Hypothalamus (tissue), 51 donors: ENCODE measurements around the gene VARS2.
"Not testable (repeated sequence)": the region's sequence is repeated elsewhere in the genome, so short reads cannot be mapped to it uniquely, and the experiment has no call there.

Experiments
- DNase-seq, 51 donors: peaks; one replicate each; lab custom pipeline; 2025; lab: John Stamatoyannopoulos, UW

The VARS2 gene

DNA sequence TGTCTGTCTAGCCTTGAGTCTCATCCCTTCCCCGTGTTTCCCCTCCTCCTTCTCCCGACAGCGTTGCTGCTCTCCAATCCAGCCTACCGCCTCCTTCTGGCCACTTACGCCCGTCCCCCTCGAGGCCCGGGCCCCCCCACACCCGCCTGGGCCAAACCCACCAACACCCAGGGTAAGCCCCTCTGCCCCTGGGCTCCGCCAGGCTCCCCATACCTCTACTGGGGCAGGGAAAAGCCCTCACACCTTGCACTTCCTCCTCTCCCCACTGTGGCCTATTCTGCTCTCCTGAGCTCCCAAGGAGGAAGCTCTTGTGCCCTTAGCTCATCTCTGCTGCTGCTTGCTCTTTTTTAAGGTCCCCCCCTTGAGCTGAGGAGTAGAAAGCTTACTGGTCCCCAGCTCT, 18.7 kb upstream of the VARS2 start:
- no peak for DNase-seq

DNA sequence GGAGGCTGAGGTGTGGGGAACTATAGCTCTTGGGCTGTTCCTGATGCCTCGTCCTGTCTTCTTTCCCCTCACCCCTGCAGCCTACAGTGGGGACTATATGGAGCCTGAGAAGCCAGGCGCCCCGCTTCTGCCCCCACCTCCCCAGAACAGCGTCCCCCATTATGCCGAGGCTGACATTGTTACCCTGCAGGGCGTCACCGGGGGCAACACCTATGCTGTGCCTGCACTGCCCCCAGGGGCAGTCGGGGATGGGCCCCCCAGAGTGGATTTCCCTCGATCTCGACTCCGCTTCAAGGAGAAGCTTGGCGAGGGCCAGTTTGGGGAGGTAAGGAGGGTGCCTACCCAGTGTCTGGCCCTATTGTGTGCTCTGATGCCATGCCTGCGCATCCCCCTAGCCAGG, 17.5 kb upstream of the VARS2 start:
- DNase-seq, result no peak

DNA sequence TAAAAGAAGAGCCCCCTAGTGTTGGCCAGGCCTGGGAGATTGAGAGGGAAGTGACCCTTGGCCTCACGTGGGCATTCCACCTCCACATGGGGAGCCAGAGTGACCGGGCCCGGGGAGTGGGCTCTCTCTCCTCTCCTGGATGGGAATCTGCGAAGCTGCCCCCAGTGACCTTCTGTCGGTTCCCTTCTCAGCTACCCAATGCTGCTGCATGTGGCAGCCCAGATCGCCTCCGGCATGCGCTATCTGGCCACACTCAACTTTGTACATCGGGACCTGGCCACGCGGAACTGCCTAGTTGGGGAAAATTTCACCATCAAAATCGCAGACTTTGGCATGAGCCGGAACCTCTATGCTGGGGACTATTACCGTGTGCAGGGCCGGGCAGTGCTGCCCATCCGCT, 16.2 kb upstream of the VARS2 start:
- no peak for DNase-seq

DNA sequence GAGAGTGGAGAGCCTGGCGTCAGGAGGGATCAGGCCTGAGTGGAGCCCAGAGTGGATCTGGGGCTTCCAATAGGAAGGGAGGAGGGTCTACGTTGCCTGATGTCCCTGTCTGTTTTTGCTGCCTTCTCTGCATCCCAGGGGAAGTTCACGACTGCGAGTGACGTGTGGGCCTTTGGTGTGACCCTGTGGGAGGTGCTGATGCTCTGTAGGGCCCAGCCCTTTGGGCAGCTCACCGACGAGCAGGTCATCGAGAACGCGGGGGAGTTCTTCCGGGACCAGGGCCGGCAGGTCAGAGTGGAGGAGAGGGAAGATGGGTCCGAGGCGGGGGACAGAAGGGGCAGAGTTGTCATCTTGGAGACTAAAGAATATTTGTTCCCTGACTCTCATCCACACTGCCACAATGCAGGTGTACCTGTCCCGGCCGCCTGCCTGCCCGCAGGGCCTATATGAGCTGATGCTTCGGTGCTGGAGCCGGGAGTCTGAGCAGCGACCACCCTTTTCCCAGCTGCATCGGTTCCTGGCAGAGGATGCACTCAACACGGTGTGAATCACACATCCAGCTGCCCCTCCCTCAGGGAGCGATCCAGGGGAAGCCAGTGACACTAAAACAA, 15.2 kb upstream of the VARS2 start:
- no peak for DNase-seq

DNA sequence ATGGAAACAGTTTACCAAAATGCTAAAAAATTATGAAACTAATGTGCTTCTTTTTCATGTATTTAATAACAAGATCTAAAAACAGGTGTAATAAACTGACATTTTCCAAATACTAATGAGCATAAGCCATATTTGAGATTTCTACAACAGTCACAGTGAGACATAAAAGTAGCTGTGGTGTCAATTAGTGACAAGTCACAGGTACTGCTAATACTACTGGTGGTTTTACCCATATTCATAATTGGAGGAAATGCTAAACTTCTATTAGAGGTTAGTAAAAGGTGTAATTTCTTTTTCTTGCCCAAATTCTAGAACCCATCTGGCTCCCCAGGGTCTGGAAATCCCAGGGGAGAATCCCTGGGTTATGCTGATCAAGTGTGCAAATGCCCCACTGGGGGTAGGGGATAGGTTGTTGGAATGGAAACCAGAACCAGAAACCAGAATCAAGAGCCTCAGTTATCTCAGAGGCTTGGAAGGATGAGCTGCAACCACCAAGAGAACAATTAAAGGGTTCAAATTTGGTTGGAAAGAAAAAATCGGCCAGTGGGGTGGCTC, 13.1 kb upstream of the VARS2 start:
- DNase-seq, result no peak

DNA sequence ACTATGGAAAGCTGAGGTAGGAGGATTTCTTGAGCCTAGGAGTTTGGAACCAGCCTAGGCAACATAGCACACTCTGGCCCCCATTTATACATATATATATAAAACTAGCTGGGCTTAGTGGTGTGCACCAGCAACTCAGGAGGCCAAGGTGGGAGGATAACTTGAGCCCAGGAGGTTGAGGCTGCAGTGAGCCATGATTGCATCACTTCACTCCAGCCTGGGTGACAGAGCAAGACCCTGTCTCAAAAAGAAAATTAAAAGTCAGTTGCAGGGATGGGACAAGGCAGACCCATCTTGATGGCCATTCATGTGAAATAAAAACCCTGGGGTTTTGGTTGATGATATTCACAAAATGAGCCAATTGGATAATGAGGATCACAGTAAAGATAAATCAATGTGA, 12.6 kb upstream of the VARS2 start:
- DNase-seq, result no peak

DNA sequence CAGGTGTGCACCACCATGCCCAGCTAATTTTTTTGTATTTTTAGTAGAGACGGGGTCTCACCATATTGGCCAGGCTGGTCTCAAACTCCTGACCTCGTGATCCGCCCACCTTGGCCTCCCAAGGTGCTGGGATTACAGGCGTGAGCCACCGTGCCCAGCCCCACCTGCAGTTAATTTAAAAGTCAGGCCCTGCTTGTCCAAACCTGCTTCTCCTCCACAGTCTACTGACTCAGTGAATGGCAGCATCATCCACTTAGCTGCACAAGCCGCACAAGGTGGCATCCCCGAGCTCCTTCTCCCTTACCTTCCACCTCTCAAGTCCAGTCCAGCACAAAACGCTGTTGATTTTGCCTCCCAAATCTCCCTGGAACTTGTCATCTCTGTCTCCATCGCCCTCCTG, 11.8 kb upstream of the VARS2 start:
- not testable (repeated sequence) for DNase-seq

DNA sequence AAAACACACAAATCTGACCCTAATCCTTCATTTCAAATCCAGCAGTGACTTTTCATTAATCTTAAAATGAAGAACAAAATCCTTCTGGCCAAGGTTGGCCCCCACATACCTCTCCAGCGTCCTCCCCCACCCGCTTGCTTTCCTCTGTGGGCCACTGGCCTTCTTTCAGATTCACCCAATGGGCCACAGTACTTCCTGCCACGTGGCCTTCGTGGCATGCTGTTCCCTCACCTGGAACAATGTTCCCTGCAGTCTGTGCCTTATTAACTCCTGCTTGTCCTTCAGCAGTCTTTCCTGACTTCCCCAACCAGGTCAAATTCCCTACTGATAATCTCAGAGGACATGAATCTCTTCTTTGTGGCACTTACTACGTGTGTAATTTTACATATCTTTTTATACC, 11.3 kb upstream of the VARS2 start:
- DNase-seq, result no peak

DNA sequence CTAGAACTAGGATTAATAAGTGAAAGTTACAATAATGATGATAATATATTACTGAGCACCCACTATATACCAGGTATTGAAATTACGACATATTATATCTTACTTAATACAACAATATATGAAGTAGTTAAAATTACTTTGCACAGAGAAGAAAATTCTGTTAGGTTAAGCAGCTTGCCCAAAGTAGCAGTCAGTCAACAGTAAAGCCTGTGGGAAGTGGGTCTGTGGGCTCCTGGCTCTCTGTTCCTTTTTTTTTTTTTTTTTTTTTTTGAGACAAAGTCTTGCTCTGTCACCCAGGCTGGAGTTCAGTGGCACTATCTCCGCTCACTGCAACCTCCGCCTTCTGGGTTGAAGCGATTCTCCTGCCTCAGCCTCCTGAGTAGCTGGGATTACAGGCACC, 10.8 kb upstream of the VARS2 start:
- DNase-seq, result no peak

DNA sequence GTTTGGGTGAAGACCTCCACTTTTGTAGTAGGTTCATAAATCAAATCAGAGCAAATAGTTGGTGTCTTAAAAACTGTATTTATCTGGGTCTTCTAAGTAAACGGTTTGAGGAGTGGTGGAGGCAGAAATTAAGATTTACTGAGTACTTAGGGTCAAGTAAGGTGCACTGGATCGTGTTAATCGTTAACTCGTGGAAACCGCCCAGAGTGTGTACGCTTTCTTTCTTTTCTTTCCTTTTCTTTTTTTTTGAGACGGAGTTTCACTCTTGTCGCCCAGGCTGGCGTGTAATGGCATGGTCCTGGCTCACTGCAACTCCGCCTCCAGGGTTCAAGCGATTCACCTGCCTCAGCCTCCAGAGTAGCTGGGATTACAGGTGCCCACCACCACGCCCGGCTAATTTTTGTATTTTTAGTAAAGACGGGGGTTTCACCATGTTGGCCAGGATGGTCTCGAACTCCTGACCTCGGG, 6.7 kb upstream of the VARS2 start:
- not testable (repeated sequence) for DNase-seq

DNA sequence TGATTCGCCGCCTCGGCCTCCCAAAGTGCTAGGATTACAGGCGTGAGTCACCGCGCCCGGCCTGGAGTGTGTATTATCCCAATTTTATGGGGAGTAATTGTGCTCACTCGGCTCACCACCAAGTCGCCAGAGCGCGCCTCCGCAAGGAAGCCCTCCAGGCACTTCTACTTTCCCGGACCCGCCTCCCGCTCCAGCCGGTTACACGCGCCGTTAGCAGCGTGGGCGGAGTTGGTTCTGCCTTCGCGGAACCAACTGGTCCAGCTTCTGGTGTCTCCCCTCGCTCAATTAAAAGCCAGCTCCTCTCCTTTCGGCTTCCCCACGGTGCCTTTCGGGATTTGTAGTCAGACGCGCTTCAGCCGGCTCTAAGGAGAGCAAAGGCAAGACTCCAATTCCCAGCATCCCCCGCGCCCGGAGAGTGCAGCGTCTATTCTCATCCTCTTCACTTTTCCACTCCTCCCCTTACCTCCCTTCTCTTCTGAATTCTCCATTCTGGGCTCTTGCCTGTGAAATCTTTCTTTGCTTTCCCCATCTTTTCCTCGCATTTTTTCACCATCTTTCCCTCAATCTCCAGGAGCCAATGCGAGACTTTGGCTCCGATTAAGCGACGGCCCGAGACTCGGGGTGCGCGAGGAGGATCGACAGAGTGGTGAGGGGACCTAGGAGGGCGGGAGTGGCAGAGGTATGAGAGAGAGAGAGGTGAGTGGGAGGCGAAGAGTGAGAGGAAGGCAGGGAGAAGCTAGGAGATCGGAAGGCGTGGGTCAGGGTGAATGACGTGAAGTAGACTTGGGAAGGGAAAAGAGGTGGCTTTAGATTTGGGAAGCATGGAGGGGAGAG, 6.1 kb upstream of the VARS2 start, which contains the start of gene GTF2H4:
Gene GTF2H4 (plus strand): TSS at position 450 of the 834 bp plus-strand sequence.
- DNase-seq, result peak; percentile 50 to 98 (median 95)

DNA sequence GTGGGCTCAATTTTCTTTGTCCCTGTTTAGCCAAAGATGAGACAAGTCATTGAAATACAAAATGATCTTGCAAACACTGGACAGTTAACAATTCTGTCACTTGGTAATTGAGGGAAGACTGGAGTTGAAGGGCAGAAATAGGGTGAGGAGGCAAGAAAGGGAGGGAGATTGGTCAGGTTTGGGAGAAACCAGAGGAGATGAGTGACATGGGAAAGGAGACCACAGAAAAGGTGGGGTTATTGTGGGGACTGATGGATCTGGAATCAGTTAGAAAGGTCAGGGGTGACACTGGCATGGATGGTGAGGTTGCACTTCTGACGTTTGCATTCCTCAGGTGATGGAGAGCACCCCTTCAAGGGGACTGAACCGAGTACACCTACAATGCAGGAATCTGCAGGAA, 5.3 kb upstream of the VARS2 start:
- no peak for DNase-seq

DNA sequence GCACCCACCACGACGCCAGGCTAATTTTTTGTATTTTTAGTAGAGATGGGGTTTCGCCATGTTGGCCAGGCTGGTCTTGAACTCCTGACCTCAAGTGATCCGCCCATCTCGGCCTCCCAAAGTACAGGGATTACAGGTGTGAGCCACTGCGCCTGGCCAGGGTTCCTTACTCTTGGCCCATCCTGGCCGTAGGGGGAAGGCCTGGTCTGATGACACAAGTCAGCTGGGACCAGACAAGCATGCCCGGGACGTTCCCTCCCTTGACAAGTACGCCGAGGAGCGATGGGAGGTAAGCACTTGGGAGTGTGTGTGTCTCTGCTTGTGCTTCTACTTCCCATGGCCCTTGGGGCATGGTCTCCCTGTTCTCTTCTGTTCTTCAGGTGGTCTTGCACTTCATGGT, 3.6 kb upstream of the VARS2 start:
- DNase-seq, result not testable (repeated sequence)

DNA sequence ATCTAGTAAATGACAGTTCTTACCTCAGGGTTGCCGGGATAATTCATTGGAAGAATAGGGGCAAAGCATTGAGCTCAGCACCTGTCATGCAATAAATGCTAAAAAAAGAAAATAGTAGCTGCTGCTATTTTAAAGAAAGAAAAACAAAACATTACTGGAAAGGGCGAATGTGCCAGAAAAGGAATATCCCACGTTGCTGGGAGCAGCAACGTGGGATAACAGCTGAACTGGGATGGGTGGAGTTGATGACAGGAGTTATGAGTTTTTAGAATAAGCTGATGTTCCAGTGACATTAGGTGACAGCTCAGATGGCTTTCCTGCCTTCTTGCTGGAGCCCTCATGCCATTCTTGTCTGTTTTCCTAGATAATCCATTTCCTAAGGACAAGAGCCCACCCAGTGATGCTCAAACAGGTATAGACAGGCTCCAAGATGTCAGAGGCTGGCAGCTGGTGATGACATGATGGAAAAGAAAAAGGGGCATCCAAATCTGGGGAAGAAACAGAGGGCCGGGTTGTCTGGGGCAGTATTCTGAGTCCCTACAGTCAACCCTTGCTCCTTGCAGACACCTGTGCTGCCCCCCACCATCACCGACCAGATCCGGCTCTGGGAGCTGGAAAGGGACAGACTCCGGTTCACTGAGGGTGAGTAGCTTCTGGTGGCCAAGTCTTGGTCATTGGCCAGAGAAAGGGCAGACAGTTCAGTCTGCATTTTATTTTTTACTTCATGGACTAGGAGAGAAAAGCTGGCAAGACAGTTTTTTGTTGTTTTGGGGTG, 1.1 kb upstream of the VARS2 start:
- peak in 1 of 51 donors; percentile 2 for DNase-seq

DNA sequence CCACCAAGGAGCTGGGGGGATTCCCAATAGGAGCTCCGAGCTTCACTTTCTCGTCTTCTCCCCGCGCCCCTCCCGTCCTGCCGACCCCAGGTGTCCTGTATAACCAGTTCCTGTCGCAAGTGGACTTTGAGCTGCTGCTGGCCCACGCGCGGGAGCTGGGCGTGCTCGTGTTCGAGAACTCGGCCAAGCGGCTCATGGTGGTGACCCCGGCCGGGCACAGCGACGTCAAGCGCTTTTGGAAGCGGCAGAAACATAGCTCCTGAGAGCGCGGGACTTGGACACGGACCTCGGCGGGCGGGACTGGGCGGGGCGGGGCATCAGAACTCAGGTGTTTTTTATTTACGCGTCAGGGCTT, 340 bp upstream of the VARS2 start:
- DNase-seq, result peak in 7 of 51 donors; percentile 46 to 82 (median 69)

DNA sequence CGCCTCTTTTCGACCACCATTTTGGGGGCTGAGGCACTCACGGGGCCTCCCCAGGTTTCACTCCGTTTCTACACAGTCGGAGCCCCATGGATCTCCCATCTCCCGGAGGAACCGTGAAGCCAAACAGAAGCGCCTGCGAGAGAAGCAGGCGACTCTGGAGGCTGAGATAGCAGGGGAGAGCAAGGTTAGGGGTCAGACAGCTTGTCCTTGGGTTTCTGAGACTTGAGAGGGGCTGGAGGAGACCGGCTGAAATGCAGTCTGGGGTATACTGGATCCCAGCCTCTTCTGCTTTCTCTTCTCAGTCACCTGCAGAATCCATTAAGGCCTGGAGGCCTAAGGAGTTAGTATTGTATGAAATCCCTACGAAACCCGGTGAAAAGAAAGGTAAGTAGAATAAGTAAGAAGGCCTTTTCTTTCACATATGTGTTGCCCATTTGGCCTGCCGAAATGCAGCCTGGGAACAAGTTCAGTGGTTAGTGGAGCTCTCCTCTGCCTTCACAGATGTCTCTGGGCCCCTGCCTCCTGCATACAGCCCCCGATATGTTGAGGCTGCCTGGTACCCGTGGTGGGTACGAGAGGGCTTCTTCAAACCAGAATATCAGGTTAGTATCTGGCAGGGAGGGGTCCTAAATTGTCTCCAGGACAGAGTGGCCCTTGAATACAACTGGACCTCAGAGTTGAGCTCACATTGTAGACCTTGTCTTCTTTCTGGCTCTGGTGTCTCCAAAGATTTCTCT, 984 bp downstream of the VARS2 start:
- peak in 13 of 51 donors; percentile 10 to 70 (median 33) for DNase-seq

DNA sequence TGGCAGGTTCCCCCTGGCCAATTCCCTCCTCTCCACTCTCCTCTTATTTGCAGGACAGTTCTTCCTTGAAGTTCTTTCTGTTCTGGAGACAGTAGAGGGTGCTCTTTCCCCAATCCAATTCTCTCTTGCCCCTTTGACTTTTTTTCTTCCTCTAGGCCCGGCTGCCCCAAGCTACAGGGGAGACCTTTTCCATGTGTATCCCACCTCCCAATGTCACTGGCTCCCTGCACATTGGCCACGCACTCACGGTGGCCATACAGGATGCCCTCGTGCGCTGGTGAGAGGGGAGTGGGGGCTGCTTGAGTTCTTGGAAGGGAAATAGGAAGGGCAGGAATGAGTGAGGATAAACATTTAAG, 1.5 kb downstream of the VARS2 start:
- DNase-seq, result peak in 29 of 51 donors; percentile 3 to 78 (median 24)

DNA sequence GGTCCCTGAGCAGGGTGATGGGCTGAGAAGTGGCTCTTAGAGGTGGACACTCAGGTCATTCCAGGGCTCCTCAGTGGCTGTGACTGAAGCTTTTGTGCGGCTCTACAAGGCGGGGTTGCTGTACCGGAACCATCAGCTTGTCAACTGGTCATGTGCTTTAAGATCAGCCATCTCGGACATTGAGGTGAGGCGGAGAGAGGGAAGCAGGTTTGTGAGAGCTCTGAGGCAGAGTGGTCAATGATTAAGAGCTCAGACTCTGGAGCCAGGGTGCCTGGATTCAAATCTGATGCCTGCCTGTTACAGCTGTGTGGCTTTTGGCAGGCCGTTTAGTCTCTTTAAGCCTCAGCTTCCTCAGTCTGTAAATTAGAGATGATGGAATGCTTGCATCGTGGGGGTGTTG, 3.0 kb downstream of the VARS2 start:
- no peak for DNase-seq

DNA sequence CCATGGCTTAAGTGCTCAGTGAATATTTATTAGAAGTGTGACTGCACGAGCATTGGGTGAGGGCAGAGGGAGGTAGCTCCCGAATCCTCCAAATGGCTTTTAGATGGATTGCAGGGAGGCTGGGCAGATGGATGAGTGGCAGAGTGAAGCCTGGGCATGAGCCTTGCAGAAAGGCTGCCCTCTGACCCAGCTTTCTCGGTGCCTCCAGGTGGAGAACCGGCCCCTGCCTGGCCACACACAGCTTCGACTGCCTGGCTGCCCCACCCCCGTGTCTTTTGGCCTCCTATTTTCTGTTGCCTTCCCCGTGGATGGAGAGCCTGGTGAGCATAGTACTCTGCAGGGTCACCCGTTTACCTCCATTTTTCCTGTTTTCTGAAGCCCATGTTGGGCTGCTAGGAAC, 3.4 kb downstream of the VARS2 start:
- no peak for DNase-seq

DNA sequence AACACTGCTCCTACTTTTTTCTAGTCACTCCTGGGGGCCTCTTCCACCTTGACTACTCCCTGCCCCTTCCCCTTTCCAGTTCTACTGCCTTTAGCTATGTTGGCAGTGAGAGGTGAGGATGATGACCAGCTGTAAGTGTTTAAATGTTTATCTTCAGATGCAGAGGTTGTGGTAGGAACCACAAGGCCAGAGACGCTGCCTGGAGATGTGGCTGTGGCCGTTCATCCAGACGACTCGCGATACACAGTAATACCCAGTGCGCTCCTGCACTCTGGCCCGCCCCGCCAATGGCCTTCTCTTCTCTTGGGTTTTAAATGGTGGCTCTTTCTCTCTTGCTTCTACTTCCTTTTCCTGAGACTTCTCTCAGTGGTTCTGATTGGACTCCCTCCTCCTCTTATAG, 4.6 kb downstream of the VARS2 start:
- DNase-seq, result no peak

DNA sequence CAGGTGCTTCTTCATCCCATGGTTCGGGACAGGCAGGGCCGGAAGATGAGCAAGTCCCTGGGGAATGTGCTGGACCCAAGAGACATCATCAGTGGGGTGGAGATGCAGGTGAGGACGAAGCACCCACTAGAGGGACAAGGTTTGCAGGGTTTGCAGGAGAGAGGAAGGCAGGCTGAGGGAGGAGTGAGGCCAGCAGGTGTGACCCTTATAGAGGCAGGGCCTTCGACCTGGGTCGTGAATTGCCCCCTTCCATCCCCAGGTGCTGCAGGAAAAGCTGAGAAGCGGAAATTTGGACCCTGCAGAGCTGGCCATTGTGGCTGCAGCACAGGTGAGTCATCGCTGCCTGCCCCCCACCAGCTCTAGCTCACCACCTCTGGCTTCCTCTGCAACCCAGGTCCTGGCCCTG, 8.4 kb downstream of the VARS2 start:
- DNase-seq, result no peak
